Transverse colon (tissue), 4 donors: ENCODE data around the gene APOL4. TPM values are rescaled to one million over a fixed set of nuclear protein-coding genes. Genes with fewer than 3 reads are reported as not detected.

Experiments
- DNase-seq: peaks from one replicate; pipeline ENCODE4 v3.0.0-alpha.2; 2019
- H3K27ac ChIP-seq, 4 donors: fragments of 200-600 bp; sonication (generic); 2 replicates each; pipeline ENCODE4 v1.5.1; 2016 to 2018; ENCODE audit warnings: inconsistent platforms in 4 of 4
- H3K27me3 ChIP-seq: fragments of 200-600 bp; sonication (generic); 2 replicates; pipeline ENCODE4 v1.5.1; 2017; ENCODE audit warnings: inconsistent platforms
- H3K36me3 ChIP-seq, 4 donors: fragments of 200-600 bp; sonication (generic); 2 replicates each; pipeline ENCODE4 v1.5.1; 2017 to 2019; ENCODE audit warnings: inconsistent platforms in 4 of 4
- H3K4me1 ChIP-seq, 4 donors: fragments of 200-600 bp; sonication (generic); 2 replicates each; pipeline ENCODE4 v1.5.1; 2017 to 2020; ENCODE audit warnings: inconsistent platforms in 4 of 4
- H3K4me3 ChIP-seq, 4 donors: fragments of 200-600 bp; sonication (generic); 1 replicate in 1 of 4; 2 replicates in 3 of 4; pipeline versions ENCODE4 v1.5.1 to v1.6.1; 2017 to 2019; ENCODE audit warnings: inconsistent platforms in 4 of 4
- H3K9me3 ChIP-seq, 2 donors: fragments of 200-600 bp; sonication (generic); 2 replicates each; pipeline ENCODE4 v1.5.1; 2017 to 2019; ENCODE audit warnings: inconsistent platforms in 2 of 2
- CTCF ChIP-seq, 5 experiments: fragments of 200-600 bp in 3 of 5; fragments of 450-650 bp in 2 of 5; sonication (generic) in 3 of 5; IDR thresholded peaks; 1 replicate in 2 of 5; 2 replicates in 3 of 5; pipeline ENCODE4 v1.5.1; 2016 to 2017; ENCODE audit warnings: antibody characterized with exemption in 5 of 5, inconsistent platforms in 3 of 5, mild to moderate bottlenecking in 2 of 5, moderate library complexity in 1 of 5
- EP300 ChIP-seq: sonication (generic); formaldehyde crosslinking; IDR thresholded peaks from one replicate; pipeline ENCODE4 v1.6.1; 2017; ENCODE audit warnings: antibody characterized with exemption, low read depth
- POLR2A ChIP-seq: fragments of 450-650 bp; IDR thresholded peaks from one replicate; pipeline ENCODE4 v1.6.1; 2016; ENCODE audit warnings: antibody characterized with exemption, mild to moderate bottlenecking, moderate library complexity
- POLR2AphosphoS5 ChIP-seq, 3 donors: sonication (generic); formaldehyde crosslinking; IDR thresholded peaks; one replicate each; pipeline ENCODE4 v1.6.1; 2016; ENCODE audit warnings: antibody characterized with exemption in 3 of 3
- WGBS, 2 donors: methylation state at CpG; one replicate each; pipeline ENCODE4 v1.1.5; 2018; ENCODE audit warnings: low coverage in 1 of 2; 5-methylcytosine and 5-hydroxymethylcytosine counted together
- in situ Hi-C, 4 donors: fragments of 200-750 bp; cut with MboI; loops; one replicate each; pipeline versions ENCODE4 v1.15.0 to v1.15.1; 2017; ENCODE audit warnings: low sequenced_read_pairs in 3 of 4, low pct_ligation_motif_present in 1 of 4, low pct_unique_long_range_greater_than_20kb in 1 of 4
- intact Hi-C: fragments of 100-400 bp; cut with DNase I; formaldehyde crosslinking; loops from one replicate; pipeline ENCODE4 v1.15.1; 2023; ENCODE audit warnings: low total_unique reads
- total RNA-seq, 4 donors: library from RNA; depleted of rRNA; stranded (reverse); fragments of >200 nt; gene quantifications; one replicate each; pipeline ENCODE4 v1.1.0, GENCODE V29; 2016

The APOL4 gene
- total RNA-seq, 4 donors from 2014 or later: 0.16 to 9.0 (median 1.8) TPM; not detected in 1

- TF ChIP-seq POLR2A: no peak
- TF ChIP-seq CTCF (IDR thresholded peaks at IDR 0.05): peak; percentile 79 to 91 (median 90)
- no peak for TF ChIP-seq EP300
- no peak for TF ChIP-seq POLR2AphosphoS5 (IDR thresholded peaks at IDR 0.05)
- DNase-seq: peak; percentile 87
- Histone ChIP-seq H3K9me3 (no peaks in the 10 kb centered on the region), H3K4me3 (no peak overlapping the region), H3K27me3 (no peaks in the 10 kb centered on the region), H3K36me3 (no peaks in the 10 kb centered on the region), H3K27ac (no peak overlapping the region), H3K4me1 (no peaks in the 10 kb centered on the region)
- 57% methylated on average over 22 of the region's 22 CpGs; no CpG with 5 or more reads in 1 of the 2 donors for WGBS, 2 donors
- intact Hi-C loops: loop anchor here (2.0 kb wide), 1 partner anchor 33 kb away; no protein-coding TSS in a partner anchor
- in situ Hi-C loops: loop anchor here in 3 of 4 donors (5.0 to 25.0 kb wide), 2 partner anchors 38 to 307 kb away; partner anchors contain the start of gene TXN2 (in 2 of the 3)
These were observed 21.4 kb downstream of the APOL4 start for GRCh38 chr22:36180038-36180880.

- Histone ChIP-seq H3K27ac (no peak overlapping the region), H3K36me3 (no peaks in the 10 kb centered on the region), H3K9me3 (no peaks in the 10 kb centered on the region), H3K4me1 (no peaks in the 10 kb centered on the region), H3K27me3 (no peaks in the 10 kb centered on the region), H3K4me3 (no peak overlapping the region)
- no peak for DNase-seq
- WGBS, 2 donors: 68 to 79% methylated on average over 3 of the region's 3 CpGs
- intact Hi-C loops (no loop called here), in situ Hi-C loops (loop anchor here in 2 of 4 donors (25.0 kb wide), 1 partner anchor 310 kb away; the partner anchor contains the start of gene TXN2 (in 2 of the 2))
- TF ChIP-seq CTCF (IDR thresholded peaks at IDR 0.05) (no peak), POLR2A (no peak), POLR2AphosphoS5 (IDR thresholded peaks at IDR 0.05) (no peak), EP300 (no peak)
These were observed 24.4 kb downstream of the APOL4 start for GRCh38 chr22:36177160-36177559.

- no peaks in the 10 kb centered on the region for H3K36me3 ChIP-seq
- no peak overlapping the region for H3K27ac ChIP-seq
- DNase-seq: no peak
- TF ChIP-seq EP300: no peak
- TF ChIP-seq CTCF (IDR thresholded peaks at IDR 0.05): no peak
- TF ChIP-seq POLR2AphosphoS5 (IDR thresholded peaks at IDR 0.05): no peak
- TF ChIP-seq POLR2A: no peak
- no peaks in the 10 kb centered on the region for H3K4me1 ChIP-seq
- no peaks in the 10 kb centered on the region for H3K27me3 ChIP-seq
- no peaks in the 10 kb centered on the region for H3K9me3 ChIP-seq
- H3K4me3 ChIP-seq: no peak overlapping the region
- in situ Hi-C loops: loop anchor here in 2 of 4 donors (25.0 kb wide), 1 partner anchor 311 kb away; the partner anchor contains the start of gene TXN2 (in 2 of the 2)
- WGBS, 2 donors: 44% methylated on average over 1 of the region's 1 CpG; no CpG with 5 or more reads in 1 of the 2 donors
- intact Hi-C loops: no loop called here
These were observed 25.7 kb downstream of the APOL4 start for GRCh38 chr22:36175892-36176291.

- WGBS, 2 donors: 40 to 54% methylated on average over 1 to 3 of the region's 3 CpGs
- TF ChIP-seq POLR2AphosphoS5 (IDR thresholded peaks at IDR 0.05) (no peak), EP300 (no peak), POLR2A (no peak), CTCF (IDR thresholded peaks at IDR 0.05) (no peak)
- Histone ChIP-seq H3K27me3 (no peaks in the 10 kb centered on the region), H3K4me1 (no peaks in the 10 kb centered on the region), H3K36me3 (no peaks in the 10 kb centered on the region), H3K4me3 (no peak overlapping the region), H3K9me3 (no peaks in the 10 kb centered on the region), H3K27ac (no peak overlapping the region)
- in situ Hi-C loops: no loop called here
- DNase-seq: no peak
- intact Hi-C loops: no loop called here
These were observed 29.7 kb downstream of the APOL4 start for GRCh38 chr22:36171941-36172340.
